GM12878 (cell line): ENCODE results near the gene TMEM63B. TPM values are rescaled to one million over a fixed set of nuclear protein-coding genes. Genes with fewer than 3 reads are reported as not detected.

Experiments used
- ETV6 ChIP-seq, 2 experiments: fragments of 450-650 bp in 1 of 2; IDR thresholded peaks in 1 of 2; conservative IDR thresholded peaks in 1 of 2; 2 replicates each; pipeline ENCODE4 v1.6.1; 2014; ENCODE audit warnings: antibody characterized with exemption in 1 of 2, borderline replicate concordance in 1 of 2, low read depth in 1 of 2, mild to moderate bottlenecking in 1 of 2, moderate library complexity in 1 of 2
- PAX8 ChIP-seq: fragments of 450-650 bp; IDR thresholded peaks from 2 replicates; pipeline ENCODE4 v1.6.1; 2017; ENCODE audit warnings: mild to moderate bottlenecking, moderate library complexity
- RAD21 ChIP-seq: IDR thresholded peaks from 2 replicates; pipeline ENCODE4 v1.6.1; 2011; ENCODE audit warnings: mild to moderate bottlenecking, low read depth, low read length, moderate library complexity; ENCODE audit not compliant: insufficient read depth
- polyA plus RNA-seq, 11 experiments: library from polyadenylated mRNA; depleted of rRNA in 4 of 11; unstranded in 6 of 11; stranded (reverse) in 5 of 11; fragments of >200 nt; fragmentation: Nextera tagmentation in 4 of 11; fragmentation: Illumina TruSeq in 1 of 11; extraction: Ambion mirVana in 4 of 11; extraction: Trizol in 1 of 11; gene quantifications; 1 replicate in 1 of 11; 2 replicates in 10 of 11; pipeline versions ENCODE4 v1.2.1 to v1.2.3, GENCODE V29; 2011 to 2016; ENCODE audit warnings: inconsistent platforms in 2 of 11, missing spikeins in 2 of 11, low read depth in 1 of 11
- total RNA-seq, 4 experiments: library from RNA; depleted of rRNA in 3 of 4; stranded (reverse); fragments of >200 nt in 3 of 4; fragmentation: Illumina TruSeq in 1 of 4; extraction: Trizol in 1 of 4; gene quantifications; 2 replicates each; pipeline versions ENCODE4 v1.2.1 to v1.2.3, GENCODE V29; 2013 to 2021
- TF ChIP-seq, protein P1 (sequence below): IDR thresholded peaks from 2 replicates; pipeline ENCODE4 v1.6.1; 2011; ENCODE audit warnings: borderline replicate concordance, low read depth, mild to moderate bottlenecking, moderate library complexity, low read length; ENCODE audit not compliant: insufficient read depth, poor library complexity, severe bottlenecking
- TF ChIP-seq, protein P2 (sequence below): fragments of 450-650 bp; formaldehyde crosslinking; IDR thresholded peaks from 2 replicates; pipeline ENCODE4 v1.5.0; 2022; ENCODE audit warnings: mild to moderate bottlenecking, missing genetic modification characterization

Gene TMEM63B
- total and polyA plus RNA-seq, 10 of the 15 experiments (the other 5 are each of a cell fraction or from before 2014, with no cell fraction given) = 0.09 to 15.0 (median 7.1) TPM; not detected in 1

DNA sequence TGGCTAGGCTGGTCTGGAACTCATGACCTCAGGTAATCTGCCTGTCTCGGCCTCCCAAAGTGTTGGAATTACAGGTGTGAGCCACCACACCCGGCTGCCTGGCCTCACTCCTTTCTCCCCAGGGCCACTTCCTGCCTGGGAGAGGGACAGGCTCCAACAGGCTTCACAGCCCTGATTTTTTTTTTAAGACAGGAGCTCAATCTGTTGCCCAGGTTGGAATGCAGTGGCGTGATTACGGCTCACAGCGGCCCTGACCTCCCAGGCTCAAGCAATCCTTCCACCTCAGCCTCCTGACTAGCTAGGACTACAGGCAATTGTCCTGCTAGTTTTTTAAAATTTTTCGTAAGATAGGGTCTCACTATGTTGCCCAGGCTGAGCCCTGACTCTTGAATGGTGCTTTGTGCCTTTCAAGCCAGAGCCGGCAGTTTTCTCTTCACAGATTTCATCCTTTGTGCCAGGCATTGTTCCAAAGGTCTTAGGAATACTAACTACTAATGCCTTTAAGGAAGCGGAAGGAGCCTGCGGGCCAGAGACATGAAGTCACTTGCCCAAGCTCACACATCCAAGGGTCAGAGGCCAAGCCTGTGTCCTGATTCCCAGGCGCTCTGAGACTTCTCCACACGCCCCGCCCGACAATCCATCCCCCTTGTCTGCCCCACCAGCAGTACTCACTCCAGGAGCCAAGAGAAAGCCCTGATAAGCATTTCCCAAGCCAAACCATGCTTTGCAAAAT is 50.5 kb downstream of the TMEM63B start (continued):
- no peak for TF ChIP-seq ETV6 (conservative IDR thresholded peaks at IDR 0.05 in 1 of 2, IDR thresholded peaks at IDR 0.05 in 1 of 2; ENCODE audit: borderline replicate concordance in 1 of 2, low read depth in 1 of 2)
- TF ChIP-seq, protein P1, sequence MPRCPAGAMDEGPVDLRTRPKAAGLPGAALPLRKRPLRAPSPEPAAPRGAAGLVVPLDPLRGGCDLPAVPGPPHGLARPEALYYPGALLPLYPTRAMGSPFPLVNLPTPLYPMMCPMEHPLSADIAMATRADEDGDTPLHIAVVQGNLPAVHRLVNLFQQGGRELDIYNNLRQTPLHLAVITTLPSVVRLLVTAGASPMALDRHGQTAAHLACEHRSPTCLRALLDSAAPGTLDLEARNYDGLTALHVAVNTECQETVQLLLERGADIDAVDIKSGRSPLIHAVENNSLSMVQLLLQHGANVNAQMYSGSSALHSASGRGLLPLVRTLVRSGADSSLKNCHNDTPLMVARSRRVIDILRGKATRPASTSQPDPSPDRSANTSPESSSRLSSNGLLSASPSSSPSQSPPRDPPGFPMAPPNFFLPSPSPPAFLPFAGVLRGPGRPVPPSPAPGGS = no peak
- TF ChIP-seq PAX8 = no peak
- TF ChIP-seq, protein P2, sequence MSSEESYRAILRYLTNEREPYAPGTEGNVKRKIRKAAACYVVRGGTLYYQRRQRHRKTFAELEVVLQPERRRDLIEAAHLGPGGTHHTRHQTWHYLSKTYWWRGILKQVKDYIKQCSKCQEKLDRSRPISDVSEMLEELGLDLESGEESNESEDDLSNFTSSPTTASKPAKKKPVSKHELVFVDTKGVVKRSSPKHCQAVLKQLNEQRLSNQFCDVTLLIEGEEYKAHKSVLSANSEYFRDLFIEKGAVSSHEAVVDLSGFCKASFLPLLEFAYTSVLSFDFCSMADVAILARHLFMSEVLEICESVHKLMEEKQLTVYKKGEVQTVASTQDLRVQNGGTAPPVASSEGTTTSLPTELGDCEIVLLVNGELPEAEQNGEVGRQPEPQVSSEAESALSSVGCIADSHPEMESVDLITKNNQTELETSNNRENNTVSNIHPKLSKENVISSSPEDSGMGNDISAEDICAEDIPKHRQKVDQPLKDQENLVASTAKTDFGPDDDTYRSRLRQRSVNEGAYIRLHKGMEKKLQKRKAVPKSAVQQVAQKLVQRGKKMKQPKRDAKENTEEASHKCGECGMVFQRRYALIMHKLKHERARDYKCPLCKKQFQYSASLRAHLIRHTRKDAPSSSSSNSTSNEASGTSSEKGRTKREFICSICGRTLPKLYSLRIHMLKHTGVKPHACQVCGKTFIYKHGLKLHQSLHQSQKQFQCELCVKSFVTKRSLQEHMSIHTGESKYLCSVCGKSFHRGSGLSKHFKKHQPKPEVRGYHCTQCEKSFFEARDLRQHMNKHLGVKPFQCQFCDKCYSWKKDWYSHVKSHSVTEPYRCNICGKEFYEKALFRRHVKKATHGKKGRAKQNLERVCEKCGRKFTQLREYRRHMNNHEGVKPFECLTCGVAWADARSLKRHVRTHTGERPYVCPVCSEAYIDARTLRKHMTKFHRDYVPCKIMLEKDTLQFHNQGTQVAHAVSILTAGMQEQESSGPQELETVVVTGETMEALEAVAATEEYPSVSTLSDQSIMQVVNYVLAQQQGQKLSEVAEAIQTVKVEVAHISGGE (CRISPR knock-in tag) = no peak
- no peak for TF ChIP-seq RAD21
